Measurements from ENCODE around the gene NUMBL.
"Not testable (repeated sequence)": the region's sequence is repeated elsewhere in the genome, so short reads cannot be mapped to it uniquely, and the experiment has no call there.

- TF ChIP-seq RAD21 (conservative IDR thresholded peaks at IDR 0.05): not testable (repeated sequence)
- TF ChIP-seq, protein P1, sequence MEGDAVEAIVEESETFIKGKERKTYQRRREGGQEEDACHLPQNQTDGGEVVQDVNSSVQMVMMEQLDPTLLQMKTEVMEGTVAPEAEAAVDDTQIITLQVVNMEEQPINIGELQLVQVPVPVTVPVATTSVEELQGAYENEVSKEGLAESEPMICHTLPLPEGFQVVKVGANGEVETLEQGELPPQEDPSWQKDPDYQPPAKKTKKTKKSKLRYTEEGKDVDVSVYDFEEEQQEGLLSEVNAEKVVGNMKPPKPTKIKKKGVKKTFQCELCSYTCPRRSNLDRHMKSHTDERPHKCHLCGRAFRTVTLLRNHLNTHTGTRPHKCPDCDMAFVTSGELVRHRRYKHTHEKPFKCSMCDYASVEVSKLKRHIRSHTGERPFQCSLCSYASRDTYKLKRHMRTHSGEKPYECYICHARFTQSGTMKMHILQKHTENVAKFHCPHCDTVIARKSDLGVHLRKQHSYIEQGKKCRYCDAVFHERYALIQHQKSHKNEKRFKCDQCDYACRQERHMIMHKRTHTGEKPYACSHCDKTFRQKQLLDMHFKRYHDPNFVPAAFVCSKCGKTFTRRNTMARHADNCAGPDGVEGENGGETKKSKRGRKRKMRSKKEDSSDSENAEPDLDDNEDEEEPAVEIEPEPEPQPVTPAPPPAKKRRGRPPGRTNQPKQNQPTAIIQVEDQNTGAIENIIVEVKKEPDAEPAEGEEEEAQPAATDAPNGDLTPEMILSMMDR (IDR thresholded peaks at IDR 0.05; ENCODE audit: poor library complexity, severe bottlenecking): not testable (repeated sequence)
Observed at GRCh38 chr19:40624369-40625153, 65.9 kb downstream of the NUMBL start.

Measured in neural cell (in vitro differentiated cells).